ENCODE data around the gene OR4B1. TPM values are rescaled to one million over a fixed set of nuclear protein-coding genes. Genes with fewer than 3 reads are reported as not detected.
"Not testable (repeated sequence)": the region's sequence is repeated elsewhere in the genome, so short reads cannot be mapped to it uniquely, and the experiment has no call there.

The OR4B1 gene
- total and polyA plus RNA-seq, 7 experiments from 2014 or later, result not detected

DNA sequence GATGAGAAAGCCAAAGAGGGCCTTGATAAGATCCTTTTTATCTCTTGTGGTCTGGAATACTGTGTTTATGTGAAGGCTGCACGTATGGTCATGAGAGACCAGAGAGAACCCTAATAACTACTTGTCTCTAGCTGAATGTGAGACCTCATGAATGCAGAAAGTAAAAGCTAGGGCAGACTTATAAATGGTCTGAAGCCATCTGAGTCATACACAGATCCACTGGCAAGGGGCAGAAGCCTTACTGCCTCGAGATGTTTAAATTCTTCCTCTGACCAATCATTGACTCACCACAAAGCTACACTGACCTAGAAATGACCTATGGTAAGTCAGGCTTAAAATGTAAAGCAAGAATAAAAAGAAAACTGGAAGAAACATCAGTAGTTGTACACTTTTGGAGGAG, 22.7 kb upstream of the OR4B1 start:
- H3K4me3 ChIP-seq (ENCODE audit: low read length), result no peak overlapping the region
- H3K27me3 ChIP-seq (ENCODE audit: control insufficient read depth in 2 of 2, insufficient read depth in 2 of 2, low read length in 2 of 2), result no peaks in the 10 kb centered on the region
- POLR2A ChIA-PET, result no interaction called here
- no peaks in the 10 kb centered on the region for H3K36me3 ChIP-seq (ENCODE audit: control insufficient read depth in 2 of 3, insufficient read depth in 3 of 3, low read length in 3 of 3)
- H3K9me3 Mint-ChIP-seq, result peaks cover 15 to 66% (median 32%) of the 10 kb centered on the region in 11 donors
- H3K27ac ChIP-seq (ENCODE audit: low read depth, low read length), result no peak overlapping the region
- CTCF ChIA-PET, result no interaction called here
- H3K4me3 Mint-ChIP-seq, result no peak overlapping the region
- peaks cover 0 to 33% (median 11%) of the 10 kb centered on the region in 5 donors for H3K27me3 Mint-ChIP-seq
- no peak overlapping the region for H3K27ac Mint-ChIP-seq
- H3K4me1 ChIP-seq (ENCODE audit: control insufficient read depth in 2 of 2, insufficient read depth in 2 of 2, low read length in 2 of 2), result peaks cover 0 to 4% of the 10 kb centered on the region in 2 donors
- no peak for DNase-seq
- H3K9me3 ChIP-seq (ENCODE audit: control insufficient read depth in 2 of 3, low read length in 3 of 3), result no peaks in the 10 kb centered on the region
- intact Hi-C loops (cut with micrococcal nuclease), result no loop called here
- peaks cover 4 to 42% (median 26%) of the 10 kb centered on the region in 5 donors for H3K36me3 Mint-ChIP-seq
- ATAC-seq, result no peak
- H3K4me1 Mint-ChIP-seq, result peaks cover 6 to 36% (median 23%) of the 10 kb centered on the region in 7 donors

DNA sequence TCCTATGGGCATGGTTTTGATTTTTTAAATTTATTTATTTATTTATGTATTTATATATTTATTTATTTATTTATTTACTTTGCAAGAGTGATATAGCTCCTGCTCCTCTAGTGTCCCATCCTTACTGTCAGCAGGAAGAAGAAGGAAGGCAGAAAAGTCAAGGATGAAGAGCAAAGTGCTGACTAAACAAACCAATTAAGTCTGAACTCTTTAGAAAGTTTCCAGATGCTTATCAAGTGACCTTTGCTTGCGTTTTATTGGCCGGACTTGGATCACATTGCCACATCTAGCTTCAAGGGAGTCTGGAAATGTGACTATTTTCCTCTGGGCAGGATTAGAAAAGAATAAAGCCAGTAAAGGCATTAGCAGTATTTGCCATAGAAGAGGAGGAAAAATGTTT, 8.7 kb upstream of the OR4B1 start:
- H3K27me3 Mint-ChIP-seq, result peaks cover 5 to 50% (median 24%) of the 10 kb centered on the region in 5 donors
- Histone ChIP-seq H3K4me3 (ENCODE audit: low read length) (no peak overlapping the region), H3K9me3 (ENCODE audit: control insufficient read depth in 2 of 3, low read length in 3 of 3) (no peaks in the 10 kb centered on the region), H3K4me1 (ENCODE audit: control insufficient read depth in 2 of 2, insufficient read depth in 2 of 2, low read length in 2 of 2) (no peaks in the 10 kb centered on the region), H3K27ac (ENCODE audit: low read depth, low read length) (no peak overlapping the region), H3K36me3 (ENCODE audit: control insufficient read depth in 2 of 3, insufficient read depth in 3 of 3, low read length in 3 of 3) (no peaks in the 10 kb centered on the region), H3K27me3 (ENCODE audit: control insufficient read depth in 2 of 2, insufficient read depth in 2 of 2, low read length in 2 of 2) (peaks cover 0 to 5% of the 10 kb centered on the region in 2 donors)
- no peaks in the 10 kb centered on the region for H3K4me1 Mint-ChIP-seq
- H3K4me3 Mint-ChIP-seq, result no peak overlapping the region
- ChIA-PET POLR2A (interaction anchor here (0.5 kb wide), 1 partner anchor 73 kb away, joined by 4 read pairs; no protein-coding TSS in a partner anchor), CTCF (no interaction called here)
- no peak overlapping the region for H3K27ac Mint-ChIP-seq
- peaks cover 0 to 2% (median 0%) of the 10 kb centered on the region in 11 donors for H3K9me3 Mint-ChIP-seq
- DNase-seq (no peak), ATAC-seq (no peak)
- intact Hi-C loops (cut with micrococcal nuclease), result no loop called here
- H3K36me3 Mint-ChIP-seq, result peaks cover 0 to 2% (median 0%) of the 10 kb centered on the region in 5 donors

DNA sequence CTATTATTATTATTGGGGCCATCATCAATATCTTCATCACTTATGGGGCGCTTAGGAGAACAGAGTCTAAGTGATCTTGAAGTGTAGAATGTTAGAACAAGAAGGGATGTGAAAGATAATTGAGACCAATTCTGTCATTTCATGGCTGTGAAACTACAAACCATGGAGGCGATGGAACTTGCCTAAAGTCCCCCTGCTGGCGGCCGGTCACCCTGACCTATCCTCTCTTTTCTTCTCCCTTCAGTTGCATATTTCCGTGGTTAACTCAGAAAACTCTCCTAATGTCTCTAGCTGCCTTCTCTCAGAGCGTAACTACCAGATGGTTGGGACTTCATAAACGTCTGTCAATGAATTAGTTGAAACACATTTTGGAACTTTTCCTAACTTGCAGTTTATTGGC, 6.6 kb upstream of the OR4B1 start:
- H3K9me3 Mint-ChIP-seq, result no peaks in the 10 kb centered on the region
- DNase-seq (no peak), ATAC-seq (no peak)
- H3K4me3 ChIP-seq (ENCODE audit: low read length), result no peak overlapping the region
- peaks cover 0 to under 1% (median 0%) of the 10 kb centered on the region in 7 donors for H3K4me1 Mint-ChIP-seq
- ChIA-PET POLR2A (no interaction called here), CTCF (no interaction called here)
- intact Hi-C loops (cut with micrococcal nuclease), result no loop called here
- H3K27ac ChIP-seq (ENCODE audit: low read depth, low read length), result no peak overlapping the region
- peaks cover 0 to 1% (median 0%) of the 10 kb centered on the region in 5 donors for H3K36me3 Mint-ChIP-seq
- peaks cover 5 to 36% (median 24%) of the 10 kb centered on the region in 5 donors for H3K27me3 Mint-ChIP-seq
- no peak overlapping the region for H3K4me3 Mint-ChIP-seq
- no peaks in the 10 kb centered on the region for H3K36me3 ChIP-seq (ENCODE audit: control insufficient read depth in 2 of 3, insufficient read depth in 3 of 3, low read length in 3 of 3)
- H3K27me3 ChIP-seq (ENCODE audit: control insufficient read depth in 2 of 2, insufficient read depth in 2 of 2, low read length in 2 of 2), result peaks cover 0 to 5% of the 10 kb centered on the region in 2 donors
- no peaks in the 10 kb centered on the region for H3K4me1 ChIP-seq (ENCODE audit: control insufficient read depth in 2 of 2, insufficient read depth in 2 of 2, low read length in 2 of 2)
- H3K9me3 ChIP-seq (ENCODE audit: control insufficient read depth in 2 of 3, low read length in 3 of 3), result no peaks in the 10 kb centered on the region
- H3K27ac Mint-ChIP-seq, result no peak overlapping the region

DNA sequence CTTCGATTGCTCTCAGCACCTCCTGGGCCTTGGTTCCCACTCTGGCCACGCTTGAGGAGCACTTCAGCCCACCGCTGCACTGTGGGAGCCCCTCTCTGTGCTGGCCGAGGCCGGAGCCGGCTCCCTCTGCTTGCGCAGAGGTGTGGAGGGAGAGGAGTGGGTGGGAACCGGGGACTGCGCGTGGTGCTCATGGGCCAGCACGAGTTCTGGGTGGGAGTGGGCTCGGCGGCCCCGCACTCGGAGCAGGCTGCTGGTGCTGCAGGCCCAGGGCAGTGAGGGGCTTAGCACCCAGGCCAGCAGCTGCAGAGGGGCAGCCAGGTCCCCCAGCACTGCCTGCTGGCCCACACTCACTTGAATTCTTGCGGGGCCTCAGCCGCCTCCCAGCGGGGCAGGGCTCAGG, 12.2 kb downstream of the OR4B1 start:
- Mint-ChIP-seq H3K4me1 (no peaks in the 10 kb centered on the region), H3K36me3 (peaks cover 0 to 5% (median 0%) of the 10 kb centered on the region in 5 donors), H3K27ac (no peak overlapping the region), H3K9me3 (peaks cover 0 to 17% (median 6%) of the 10 kb centered on the region in 11 donors), H3K27me3 (peaks cover 5 to 26% (median 9%) of the 10 kb centered on the region in 5 donors), H3K4me3 (no peak overlapping the region)
- Histone ChIP-seq H3K36me3 (ENCODE audit: control insufficient read depth in 2 of 3, insufficient read depth in 3 of 3, low read length in 3 of 3) (no peaks in the 10 kb centered on the region), H3K4me3 (ENCODE audit: low read length) (no peak overlapping the region), H3K27me3 (ENCODE audit: control insufficient read depth in 2 of 2, insufficient read depth in 2 of 2, low read length in 2 of 2) (no peaks in the 10 kb centered on the region), H3K9me3 (ENCODE audit: control insufficient read depth in 2 of 3, low read length in 3 of 3) (no peaks in the 10 kb centered on the region), H3K27ac (ENCODE audit: low read depth, low read length) (no peak overlapping the region), H3K4me1 (ENCODE audit: control insufficient read depth in 2 of 2, insufficient read depth in 2 of 2, low read length in 2 of 2) (no peaks in the 10 kb centered on the region)
- intact Hi-C loops (cut with micrococcal nuclease), result no loop called here
- ChIA-PET POLR2A (no interaction called here), CTCF (no interaction called here)
- no peak for ATAC-seq
- DNase-seq, result no peak

DNA sequence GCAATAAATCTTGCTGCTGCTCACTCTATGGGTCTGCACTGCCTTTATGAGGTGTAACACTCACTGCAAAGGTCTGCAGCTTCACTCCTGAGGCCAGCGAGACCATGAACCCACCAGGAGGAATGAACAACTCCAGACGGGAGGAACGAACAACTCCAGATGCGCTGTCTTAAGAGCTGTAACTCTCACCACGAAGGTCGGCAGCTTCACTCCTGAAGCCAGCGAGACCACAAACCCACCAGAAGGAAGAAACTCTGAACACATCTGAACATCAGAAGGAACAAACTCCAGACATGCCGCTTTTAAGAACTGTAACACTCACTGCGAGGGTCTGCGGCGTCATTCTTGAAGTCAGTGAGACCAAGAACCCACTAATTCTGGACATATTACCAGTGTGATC, 13.4 kb downstream of the OR4B1 start:
- intact Hi-C loops (cut with micrococcal nuclease); H3K4me3 Mint-ChIP-seq; H3K27ac Mint-ChIP-seq; H3K4me1 Mint-ChIP-seq; H3K27me3 ChIP-seq (ENCODE audit: control insufficient read depth in 2 of 2, insufficient read depth in 2 of 2, low read length in 2 of 2); H3K36me3 ChIP-seq (ENCODE audit: control insufficient read depth in 2 of 3, insufficient read depth in 3 of 3, low read length in 3 of 3); POLR2A ChIA-PET; H3K4me3 ChIP-seq (ENCODE audit: low read length); DNase-seq; ATAC-seq; CTCF ChIA-PET; H3K36me3 Mint-ChIP-seq; H3K4me1 ChIP-seq (ENCODE audit: control insufficient read depth in 2 of 2, insufficient read depth in 2 of 2, low read length in 2 of 2); H3K9me3 ChIP-seq (ENCODE audit: control insufficient read depth in 2 of 3, low read length in 3 of 3); H3K27ac ChIP-seq (ENCODE audit: low read depth, low read length): not testable (repeated sequence)
- Mint-ChIP-seq H3K27me3 (peaks cover 5 to 34% (median 11%) of the 10 kb centered on the region in 5 donors), H3K9me3 (peaks cover 0 to 17% (median 6%) of the 10 kb centered on the region in 11 donors)

DNA sequence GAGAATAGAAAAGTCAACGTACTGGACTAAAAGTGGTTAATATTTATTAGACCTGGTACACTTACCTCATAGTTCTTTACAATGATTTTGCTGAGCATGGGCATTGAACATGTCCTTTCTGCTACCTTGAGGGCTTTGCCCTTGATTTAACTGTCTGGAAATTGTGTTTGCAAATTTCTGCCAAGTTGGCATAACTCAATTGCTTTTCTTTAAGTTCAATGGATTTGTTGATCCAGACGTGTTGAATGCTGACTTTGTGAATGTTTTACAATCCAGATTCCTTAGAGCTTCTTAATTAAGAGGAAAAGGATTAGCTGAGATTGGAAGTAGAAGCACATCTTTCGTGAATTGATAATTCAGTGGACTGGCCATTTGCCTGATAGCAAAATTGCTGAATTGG, 21.1 kb downstream of the OR4B1 start:
- no peak overlapping the region for H3K4me3 Mint-ChIP-seq
- intact Hi-C loops (cut with micrococcal nuclease), result no loop called here
- H3K9me3 Mint-ChIP-seq, result peaks cover 0 to 15% (median 3%) of the 10 kb centered on the region in 11 donors
- Histone ChIP-seq H3K36me3 (ENCODE audit: control insufficient read depth in 2 of 3, insufficient read depth in 3 of 3, low read length in 3 of 3) (no peaks in the 10 kb centered on the region), H3K4me3 (ENCODE audit: low read length) (no peak overlapping the region), H3K9me3 (ENCODE audit: control insufficient read depth in 2 of 3, low read length in 3 of 3) (no peaks in the 10 kb centered on the region), H3K4me1 (ENCODE audit: control insufficient read depth in 2 of 2, insufficient read depth in 2 of 2, low read length in 2 of 2) (no peaks in the 10 kb centered on the region), H3K27ac (ENCODE audit: low read depth, low read length) (no peak overlapping the region), H3K27me3 (ENCODE audit: control insufficient read depth in 2 of 2, insufficient read depth in 2 of 2, low read length in 2 of 2) (no peaks in the 10 kb centered on the region)
- CTCF ChIA-PET, result no interaction called here
- no peaks in the 10 kb centered on the region for H3K36me3 Mint-ChIP-seq
- POLR2A ChIA-PET, result no interaction called here
- no peak overlapping the region for H3K27ac Mint-ChIP-seq
- ATAC-seq (no peak), DNase-seq (no peak)
- no peaks in the 10 kb centered on the region for H3K4me1 Mint-ChIP-seq
- peaks cover 13 to 55% (median 34%) of the 10 kb centered on the region in 5 donors for H3K27me3 Mint-ChIP-seq

DNA sequence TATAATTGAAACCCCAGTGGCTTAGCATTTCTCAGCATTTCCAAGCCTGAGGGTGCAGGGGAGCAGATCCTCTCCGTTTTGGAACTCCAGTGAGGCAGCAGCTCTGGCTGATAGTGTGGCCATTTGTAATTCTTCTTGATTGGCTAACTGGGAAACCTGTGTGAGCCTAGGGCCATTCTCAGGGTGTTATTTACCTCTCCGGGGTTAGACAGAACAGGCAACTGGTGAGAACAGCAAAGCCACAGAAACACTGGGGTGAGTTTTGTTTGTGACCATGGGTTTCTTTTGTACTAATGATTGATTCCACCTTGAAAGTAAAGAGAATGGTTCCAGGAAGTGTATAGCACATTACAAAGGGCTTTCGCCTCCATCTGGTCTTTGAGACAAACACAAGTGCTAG, 25.9 kb downstream of the OR4B1 start:
- ChIA-PET POLR2A (no interaction called here), CTCF (no interaction called here)
- no peaks in the 10 kb centered on the region for H3K27me3 ChIP-seq (ENCODE audit: control insufficient read depth in 2 of 2, insufficient read depth in 2 of 2, low read length in 2 of 2)
- Mint-ChIP-seq H3K36me3 (no peaks in the 10 kb centered on the region), H3K27me3 (peaks cover 4 to 41% (median 39%) of the 10 kb centered on the region in 5 donors), H3K4me3 (no peak overlapping the region), H3K9me3 (peaks cover 0 to 8% (median 1%) of the 10 kb centered on the region in 11 donors), H3K4me1 (peaks cover 0 to 4% (median 0%) of the 10 kb centered on the region in 7 donors), H3K27ac (no peak overlapping the region)
- H3K27ac ChIP-seq (ENCODE audit: low read depth, low read length), result no peak overlapping the region
- H3K4me3 ChIP-seq (ENCODE audit: low read length), result no peak overlapping the region
- no peaks in the 10 kb centered on the region for H3K9me3 ChIP-seq (ENCODE audit: control insufficient read depth in 2 of 3, low read length in 3 of 3)
- ATAC-seq (no peak), DNase-seq (no peak)
- intact Hi-C loops (cut with micrococcal nuclease), result no loop called here
- no peaks in the 10 kb centered on the region for H3K4me1 ChIP-seq (ENCODE audit: control insufficient read depth in 2 of 2, insufficient read depth in 2 of 2, low read length in 2 of 2)
- H3K36me3 ChIP-seq (ENCODE audit: control insufficient read depth in 2 of 3, insufficient read depth in 3 of 3, low read length in 3 of 3), result no peaks in the 10 kb centered on the region
